Testis (tissue), 3 donors: ENCODE data around the gene UBA1. TPM values are rescaled to one million over a fixed set of nuclear protein-coding genes. Genes with fewer than 3 reads are reported as not detected.

Experiments used
- DNase-seq: peaks from one replicate; pipeline ENCODE4 v3.0.0-alpha.2; 2019
- H3K27ac ChIP-seq, 2 donors: fragments of 200-600 bp; sonication (generic); one replicate each; pipeline ENCODE4 v1.5.1; 2019
- H3K27me3 ChIP-seq: fragments of 200-600 bp; sonication (generic); one replicate; pipeline ENCODE4 v1.5.1; 2019
- H3K36me3 ChIP-seq: fragments of 200-600 bp; sonication (generic); one replicate; pipeline ENCODE4 v1.5.1; 2017; ENCODE audit warnings: low read depth; ENCODE audit errors: missing control alignments
- H3K4me1 ChIP-seq: fragments of 200-600 bp; sonication (generic); one replicate; pipeline ENCODE4 v1.5.1; 2019
- H3K4me3 ChIP-seq, 2 donors: fragments of 200-600 bp; sonication (generic); one replicate each; pipeline ENCODE4 v1.5.1; 2017 to 2019
- H3K9me3 ChIP-seq: fragments of 200-600 bp; sonication (generic); one replicate; pipeline ENCODE4 v1.5.1; 2017
- POLR2A ChIP-seq: fragments of 450-650 bp; IDR thresholded peaks from one replicate; pipeline ENCODE4 v1.6.1; 2017; ENCODE audit warnings: antibody characterized with exemption, mild to moderate bottlenecking, moderate library complexity
- WGBS, 2 donors: methylation state at CpG; one replicate each; pipeline ENCODE4 v1.1.5; 2018; 5-methylcytosine and 5-hydroxymethylcytosine counted together
- intact Hi-C: fragments of 100-400 bp; cut with DNase I; formaldehyde crosslinking; loops from one replicate; pipeline ENCODE4 v1.15.1; 2023; ENCODE audit warnings: low total_unique reads
- polyA plus RNA-seq: library from polyadenylated mRNA; stranded (reverse); fragments of 350-450 nt; fragmentation: Illumina TruSeq; extraction: RNeasy Lipid Tissue Mini Kit (QIAGEN cat#74804); gene quantifications from one replicate; pipeline ENCODE4 v1.2.3, GENCODE V29; 2014; ENCODE audit warnings: low read depth, low replicate concordance; ENCODE audit not compliant: insufficient read depth
- total RNA-seq, 2 donors: library from RNA; depleted of rRNA; stranded (reverse); fragments of >200 nt; gene quantifications; one replicate each; pipeline ENCODE4 v1.2.3, GENCODE V29; 2016
- TF ChIP-seq, protein P1 (sequence below), 3 experiments: fragments of 450-650 bp in 2 of 3; fragments of 200-600 bp in 1 of 3; sonication (generic) in 1 of 3; IDR thresholded peaks; one replicate each; pipeline ENCODE4 v1.5.1; 2016 to 2019; ENCODE audit warnings: antibody characterized with exemption in 3 of 3, mild to moderate bottlenecking in 2 of 3, moderate library complexity in 1 of 3

The UBA1 gene
- total and polyA plus RNA-seq, 3 donors from 2014 or later = 207 to 338 (median 243) TPM

- no peak for DNase-seq
- H3K4me3 ChIP-seq = no peak overlapping the region
- no peaks in the 10 kb centered on the region for H3K9me3 ChIP-seq
- H3K4me1 ChIP-seq = no peaks in the 10 kb centered on the region
- intact Hi-C loops = loop anchor here (10.0 kb wide), 2 partner anchors 177 to 327 kb away; partner anchors contain the start of gene ZNF157
- H3K27me3 ChIP-seq = no peaks in the 10 kb centered on the region
- H3K27ac ChIP-seq = peak overlapping the region; percentile 11 to 50
- no peaks in the 10 kb centered on the region for H3K36me3 ChIP-seq
- 29 to 40% methylated on average over 3 to 10 of the region's 10 CpGs for WGBS, 2 donors
- TF ChIP-seq, protein P1, sequence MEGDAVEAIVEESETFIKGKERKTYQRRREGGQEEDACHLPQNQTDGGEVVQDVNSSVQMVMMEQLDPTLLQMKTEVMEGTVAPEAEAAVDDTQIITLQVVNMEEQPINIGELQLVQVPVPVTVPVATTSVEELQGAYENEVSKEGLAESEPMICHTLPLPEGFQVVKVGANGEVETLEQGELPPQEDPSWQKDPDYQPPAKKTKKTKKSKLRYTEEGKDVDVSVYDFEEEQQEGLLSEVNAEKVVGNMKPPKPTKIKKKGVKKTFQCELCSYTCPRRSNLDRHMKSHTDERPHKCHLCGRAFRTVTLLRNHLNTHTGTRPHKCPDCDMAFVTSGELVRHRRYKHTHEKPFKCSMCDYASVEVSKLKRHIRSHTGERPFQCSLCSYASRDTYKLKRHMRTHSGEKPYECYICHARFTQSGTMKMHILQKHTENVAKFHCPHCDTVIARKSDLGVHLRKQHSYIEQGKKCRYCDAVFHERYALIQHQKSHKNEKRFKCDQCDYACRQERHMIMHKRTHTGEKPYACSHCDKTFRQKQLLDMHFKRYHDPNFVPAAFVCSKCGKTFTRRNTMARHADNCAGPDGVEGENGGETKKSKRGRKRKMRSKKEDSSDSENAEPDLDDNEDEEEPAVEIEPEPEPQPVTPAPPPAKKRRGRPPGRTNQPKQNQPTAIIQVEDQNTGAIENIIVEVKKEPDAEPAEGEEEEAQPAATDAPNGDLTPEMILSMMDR (IDR thresholded peaks at IDR 0.05) = no peak
- TF ChIP-seq POLR2A = no peak
These were observed 4.5 kb downstream of the UBA1 start for GRCh38 chrX:47198026-47198686.

GRCh38 chrX:47198687-47199080 is 5.1 kb downstream of the UBA1 start:
- DNase-seq = no peak
- Histone ChIP-seq H3K27me3 (no peaks in the 10 kb centered on the region), H3K36me3 (no peaks in the 10 kb centered on the region), H3K4me3 (no peak overlapping the region), H3K4me1 (no peaks in the 10 kb centered on the region), H3K27ac (peak overlapping the region in 1 of 2 donors; percentile 50), H3K9me3 (no peaks in the 10 kb centered on the region)
- intact Hi-C loops = loop anchor here (10.0 kb wide), 2 partner anchors 176 to 326 kb away; partner anchors contain the start of gene ZNF157
- TF ChIP-seq POLR2A = no peak
- TF ChIP-seq, protein P1 (IDR thresholded peaks at IDR 0.05) = no peak
- WGBS, 2 donors = 28 to 53% methylated on average over 11 to 15 of the region's 15 CpGs

- no peaks in the 10 kb centered on the region for H3K9me3 ChIP-seq
- H3K4me3 ChIP-seq = no peak overlapping the region
- TF ChIP-seq, protein P1 (IDR thresholded peaks at IDR 0.05) = no peak
- no peak for TF ChIP-seq POLR2A
- intact Hi-C loops = loop anchor here (10.0 kb wide), 2 partner anchors 176 to 326 kb away; partner anchors contain the start of gene ZNF157
- no peaks in the 10 kb centered on the region for H3K36me3 ChIP-seq
- H3K27me3 ChIP-seq = no peaks in the 10 kb centered on the region
- no peak for DNase-seq
- no peaks in the 10 kb centered on the region for H3K4me1 ChIP-seq
- H3K27ac ChIP-seq = peak overlapping the region in 1 of 2 donors; percentile 50
- WGBS, 2 donors = 60 to 81% methylated on average over 1 to 5 of the region's 10 CpGs
These were observed 5.7 kb downstream of the UBA1 start for GRCh38 chrX:47199286-47199685.

DNA sequence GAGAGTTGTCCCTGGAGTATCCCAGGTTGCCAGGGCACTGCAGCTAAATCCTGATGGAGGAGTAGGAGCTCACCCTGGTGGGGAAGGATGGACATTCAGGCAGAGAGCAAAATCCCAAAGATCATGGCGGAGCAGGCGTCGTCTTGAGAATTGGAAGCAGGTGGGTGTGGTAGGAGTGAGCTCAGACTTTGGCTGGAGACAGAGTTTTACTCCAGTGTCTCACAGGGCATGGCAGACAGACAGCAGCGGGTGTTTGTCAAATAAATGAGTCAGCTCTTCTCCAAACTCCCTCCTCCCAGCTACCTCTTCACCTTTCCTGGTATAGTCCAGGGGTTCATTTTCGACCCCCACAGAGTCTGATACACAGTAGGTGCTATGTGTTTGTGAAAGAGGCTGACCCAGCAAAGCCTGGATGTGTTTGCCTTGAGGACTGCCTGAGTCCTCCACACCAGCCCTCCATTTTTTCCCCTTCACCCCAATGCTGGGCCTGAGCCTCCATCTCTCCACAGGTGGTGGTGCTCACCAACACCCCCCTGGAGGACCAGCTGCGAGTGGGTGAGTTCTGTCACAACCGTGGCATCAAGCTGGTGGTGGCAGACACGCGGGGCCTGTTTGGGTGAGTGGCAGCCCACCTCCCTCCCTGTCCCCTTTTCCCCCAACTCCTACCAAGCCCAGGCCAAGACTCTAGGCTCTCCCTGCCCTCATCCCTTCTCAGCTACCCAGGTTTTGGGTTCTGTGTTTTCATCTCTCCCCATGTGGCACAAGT is 6.9 kb downstream of the UBA1 start:
- TF ChIP-seq POLR2A = no peak
- TF ChIP-seq, protein P1 (IDR thresholded peaks at IDR 0.05) = peak in 1 of 3 experiments; percentile 18
- no peak for DNase-seq
- H3K27ac ChIP-seq = peak overlapping the region in 1 of 2 donors; percentile 39
- intact Hi-C loops = no loop called here
- no peak overlapping the region for H3K4me3 ChIP-seq
- no peaks in the 10 kb centered on the region for H3K27me3 ChIP-seq
- no peaks in the 10 kb centered on the region for H3K9me3 ChIP-seq
- no peaks in the 10 kb centered on the region for H3K4me1 ChIP-seq
- H3K36me3 ChIP-seq = no peaks in the 10 kb centered on the region
- 59 to 83% methylated on average over 5 to 8 of the region's 9 CpGs for WGBS, 2 donors
